Mesendoderm (in vitro differentiated cells): Measurements from ENCODE around the gene RCOR2. TPM values are rescaled to one million over a fixed set of nuclear protein-coding genes. Genes with fewer than 3 reads are reported as not detected.

Experiments
- small RNA-seq: library from polyadenylated mRNA; stranded (forward); fragments of <200 nt; extraction: miRNeasy Mini kit (QIAGEN cat#:217004); gene quantifications from one replicate; pipeline ENCODE3, GENCODE V24; 2013; ENCODE audit not compliant: insufficient read depth

The RCOR2 gene

Small RNA genes lying within 50 kb of the gene (small RNA-seq; reads per million reads assigned to genes)
- gene RNU6-1306P: not detected
